Neural cell (in vitro differentiated cells): ENCODE results near the gene CNTNAP2. TPM values are rescaled to one million over a fixed set of nuclear protein-coding genes. Genes with fewer than 3 reads are reported as not detected.

Experiments used
- H2AFZ ChIP-seq: fragments of 200-600, 300-800 bp; sonication (generic), shearing (Covaris generic); 2 replicates; pipeline ENCODE4 v1.6.0; 2014; ENCODE audit warnings: low read depth, mild to moderate bottlenecking, antibody characterized with exemption, low read length, moderate library complexity
- H3F3A ChIP-seq: fragments of 200-600 bp; shearing (Covaris generic); 2 replicates; pipeline ENCODE4 v1.6.1; 2016; ENCODE audit warnings: mild to moderate bottlenecking, moderate library complexity, mixed read lengths, antibody characterized with exemption, low read length; ENCODE audit not compliant: insufficient read depth, poor library complexity, severe bottlenecking
- H3K27ac ChIP-seq: fragments of 200-600, 300-800 bp; sonication (generic), shearing (Covaris generic); 2 replicates; pipeline ENCODE4 v1.5.1; 2014; ENCODE audit warnings: mild to moderate bottlenecking, low read length, moderate library complexity
- H3K27me3 ChIP-seq: fragments of 300-800, 200-600 bp; sonication (generic), shearing (Covaris generic); 2 replicates; pipeline ENCODE4 v1.6.0; 2014; ENCODE audit warnings: mild to moderate bottlenecking, low read depth, low read length, moderate library complexity; ENCODE audit not compliant: insufficient read depth
- H3K36me3 ChIP-seq: fragments of 300-800, 200-600 bp; sonication (generic), shearing (Covaris generic); 2 replicates; pipeline ENCODE4 v1.5.1; 2014; ENCODE audit warnings: mild to moderate bottlenecking, antibody characterized with exemption, low read length, moderate library complexity; ENCODE audit not compliant: insufficient read depth
- H3K4me2 ChIP-seq: fragments of 300-800, 200-600 bp; sonication (generic), shearing (Covaris generic); 2 replicates; pipeline ENCODE4 v1.6.0; 2014; ENCODE audit warnings: mild to moderate bottlenecking, low read length
- H3K4me3 ChIP-seq: fragments of 300-800, 200-600 bp; sonication (generic), shearing (Covaris generic); 2 replicates; pipeline ENCODE4 v1.5.1; 2014; ENCODE audit warnings: mild to moderate bottlenecking, low read length, moderate library complexity
- H3K79me2 ChIP-seq: fragments of 200-600 bp; shearing (Covaris generic); replicated peaks from 2 replicates; pipeline ENCODE4 v1.6.0; 2014; ENCODE audit warnings: mild to moderate bottlenecking, low read length, moderate library complexity; ENCODE audit not compliant: insufficient read depth
- H3K9ac ChIP-seq: fragments of 300-800, 200-600 bp; sonication (generic), shearing (Covaris generic); 2 replicates; pipeline ENCODE4 v1.6.1; 2016; ENCODE audit warnings: mild to moderate bottlenecking, low read length, mixed read lengths
- H3K9me2 ChIP-seq: fragments of 200-600 bp; shearing (Covaris generic); 2 replicates; pipeline ENCODE4 v1.6.1; 2016; ENCODE audit warnings: mild to moderate bottlenecking, low read length, mixed read lengths; ENCODE audit not compliant: insufficient read depth
- H3K9me3 ChIP-seq: fragments of 200-600, 300-800 bp; sonication (generic), shearing (Covaris generic); 2 replicates; pipeline ENCODE4 v1.6.1; 2016; ENCODE audit warnings: mild to moderate bottlenecking, mixed run types, low read length, moderate library complexity, mixed read lengths
- H4K20me1 ChIP-seq: fragments of 200-600 bp; shearing (Covaris generic); 2 replicates; pipeline ENCODE4 v1.6.1; 2016; ENCODE audit warnings: mild to moderate bottlenecking, mixed run types; ENCODE audit not compliant: insufficient read depth
- CTCF ChIP-seq: fragments of 450-650 bp; IDR thresholded peaks from 2 replicates; pipeline ENCODE4 v1.5.1; 2014; ENCODE audit warnings: antibody characterized with exemption, mild to moderate bottlenecking, moderate library complexity; ENCODE audit not compliant: poor library complexity, severe bottlenecking
- EP300 ChIP-seq: fragments of 450-650 bp; conservative IDR thresholded peaks from 2 replicates; pipeline ENCODE4 v1.6.1; 2014; ENCODE audit warnings: antibody characterized with exemption, mild to moderate bottlenecking, moderate library complexity; ENCODE audit not compliant: poor library complexity, severe bottlenecking
- EZH2 ChIP-seq: fragments of 200-600, 300-800 bp; shearing (Covaris generic), sonication (generic); IDR thresholded peaks from 2 replicates; pipeline ENCODE4 v1.6.1; 2014; ENCODE audit warnings: antibody characterized with exemption, low read length, borderline replicate concordance, mild to moderate bottlenecking; ENCODE audit not compliant: insufficient read depth, poor library complexity, severe bottlenecking
- MXI1 ChIP-seq: fragments of 450-650 bp; conservative IDR thresholded peaks from 2 replicates; pipeline ENCODE4 v1.6.1; 2014; ENCODE audit warnings: antibody characterized with exemption, mild to moderate bottlenecking; ENCODE audit not compliant: poor library complexity, severe bottlenecking
- POLR2AphosphoS5 ChIP-seq: IDR thresholded peaks from 2 replicates; pipeline ENCODE4 v1.6.1; 2012
- RAD21 ChIP-seq: fragments of 450-650 bp; conservative IDR thresholded peaks from 2 replicates; pipeline ENCODE4 v1.6.1; 2014; ENCODE audit warnings: antibody characterized with exemption, mild to moderate bottlenecking, moderate library complexity
- REST ChIP-seq: IDR thresholded peaks from 2 replicates; pipeline ENCODE4 v1.6.1; 2012; ENCODE audit warnings: borderline replicate concordance
- SMC3 ChIP-seq: fragments of 450-650 bp; conservative IDR thresholded peaks from 2 replicates; pipeline ENCODE4 v1.6.1; 2014; ENCODE audit warnings: antibody characterized with exemption, mild to moderate bottlenecking, moderate library complexity; ENCODE audit not compliant: poor library complexity
- TAF1 ChIP-seq: IDR thresholded peaks from 2 replicates; pipeline ENCODE4 v1.6.1; 2012; ENCODE audit warnings: low read depth
- polyA plus RNA-seq: library from polyadenylated mRNA; depleted of rRNA; stranded (reverse); fragments of >200 nt; gene quantifications from 2 replicates; pipeline ENCODE4 v1.2.3, GENCODE V29; 2014

The CNTNAP2 gene
- polyA plus RNA-seq, 1 donor from 2014 or later = 276 TPM

GRCh38 chr7:146619641-146620040 is 503.0 kb downstream of the CNTNAP2 start:
- H3K27ac ChIP-seq = no peak overlapping the region
- no peaks in the 10 kb centered on the region for H3K9me2 ChIP-seq
- no peak overlapping the region for H3K4me3 ChIP-seq
- no peak overlapping the region for H2AFZ ChIP-seq
- H3K36me3 ChIP-seq = no peaks in the 10 kb centered on the region
- TF ChIP-seq TAF1 (no peak), EP300 (no peak), RAD21 (no peak), EZH2 (no peak), POLR2AphosphoS5 (no peak), MXI1 (no peak), REST (no peak), CTCF (no peak), SMC3 (no peak)
- H3K79me2 ChIP-seq = no peaks in the 10 kb centered on the region
- H3K27me3 ChIP-seq = no peaks in the 10 kb centered on the region
- no peak overlapping the region for H3K4me2 ChIP-seq
- H3K9me3 ChIP-seq = no peaks in the 10 kb centered on the region
- no peaks in the 10 kb centered on the region for H4K20me1 ChIP-seq
- no peak overlapping the region for H3K9ac ChIP-seq
- H3F3A ChIP-seq = no peaks in the 10 kb centered on the region

GRCh38 chr7:146626912-146627311 is 510.3 kb downstream of the CNTNAP2 start:
- Histone ChIP-seq H3K9me2 (no peaks in the 10 kb centered on the region), H3K79me2 (no peaks in the 10 kb centered on the region), H3K9ac (no peak overlapping the region), H4K20me1 (no peaks in the 10 kb centered on the region), H3K36me3 (no peaks in the 10 kb centered on the region), H3K4me2 (no peak overlapping the region), H3K4me3 (no peak overlapping the region), H3K9me3 (no peaks in the 10 kb centered on the region), H2AFZ (no peak overlapping the region), H3K27me3 (no peaks in the 10 kb centered on the region), H3K27ac (no peak overlapping the region), H3F3A (no peaks in the 10 kb centered on the region)
- TF ChIP-seq EP300 = no peak
- TF ChIP-seq TAF1 = no peak
- no peak for TF ChIP-seq MXI1
- no peak for TF ChIP-seq POLR2AphosphoS5
- TF ChIP-seq CTCF = no peak
- TF ChIP-seq EZH2 = no peak
- no peak for TF ChIP-seq REST
- TF ChIP-seq RAD21 = no peak
- TF ChIP-seq SMC3 = no peak
